ENCODE results near the gene TRIM8.

The TRIM8 gene, protein sequence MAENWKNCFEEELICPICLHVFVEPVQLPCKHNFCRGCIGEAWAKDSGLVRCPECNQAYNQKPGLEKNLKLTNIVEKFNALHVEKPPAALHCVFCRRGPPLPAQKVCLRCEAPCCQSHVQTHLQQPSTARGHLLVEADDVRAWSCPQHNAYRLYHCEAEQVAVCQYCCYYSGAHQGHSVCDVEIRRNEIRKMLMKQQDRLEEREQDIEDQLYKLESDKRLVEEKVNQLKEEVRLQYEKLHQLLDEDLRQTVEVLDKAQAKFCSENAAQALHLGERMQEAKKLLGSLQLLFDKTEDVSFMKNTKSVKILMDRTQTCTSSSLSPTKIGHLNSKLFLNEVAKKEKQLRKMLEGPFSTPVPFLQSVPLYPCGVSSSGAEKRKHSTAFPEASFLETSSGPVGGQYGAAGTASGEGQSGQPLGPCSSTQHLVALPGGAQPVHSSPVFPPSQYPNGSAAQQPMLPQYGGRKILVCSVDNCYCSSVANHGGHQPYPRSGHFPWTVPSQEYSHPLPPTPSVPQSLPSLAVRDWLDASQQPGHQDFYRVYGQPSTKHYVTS

DNA sequence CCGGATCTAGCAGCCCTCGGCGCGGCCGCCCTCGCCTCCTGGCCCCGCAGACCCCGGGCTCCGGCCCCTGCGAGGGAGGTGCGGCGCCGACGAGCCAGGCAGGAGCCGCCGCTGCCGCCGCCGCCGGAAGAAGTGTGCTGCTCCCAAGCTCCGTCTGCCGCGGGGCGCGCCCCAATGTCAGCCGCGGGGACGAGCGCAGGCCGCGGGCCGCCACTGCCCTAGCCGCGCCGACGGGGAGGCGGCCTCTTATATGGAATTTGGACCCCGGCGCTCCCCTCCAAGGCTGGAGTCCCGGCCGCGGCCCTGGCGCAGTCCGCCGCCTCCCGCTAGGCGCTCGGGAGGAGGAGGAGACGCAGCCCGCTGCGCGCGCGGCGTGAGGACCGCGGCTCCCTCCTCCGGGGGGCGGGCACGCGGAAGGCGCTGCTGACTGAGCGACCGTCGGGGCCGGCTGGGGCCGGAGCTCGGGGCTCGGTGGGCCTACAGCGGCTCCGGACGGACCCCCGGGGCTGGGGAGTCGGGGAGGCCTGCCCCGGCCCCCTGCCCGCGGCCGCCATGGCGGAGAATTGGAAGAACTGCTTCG, at the start of gene TRIM8:
TSS of gene TRIM8 (plus strand) at position 414 of the 580 bp plus-strand sequence. CDS start at position 553, 139 bp downstream.
- peak; percentile 46 for DNase-seq

DNA sequence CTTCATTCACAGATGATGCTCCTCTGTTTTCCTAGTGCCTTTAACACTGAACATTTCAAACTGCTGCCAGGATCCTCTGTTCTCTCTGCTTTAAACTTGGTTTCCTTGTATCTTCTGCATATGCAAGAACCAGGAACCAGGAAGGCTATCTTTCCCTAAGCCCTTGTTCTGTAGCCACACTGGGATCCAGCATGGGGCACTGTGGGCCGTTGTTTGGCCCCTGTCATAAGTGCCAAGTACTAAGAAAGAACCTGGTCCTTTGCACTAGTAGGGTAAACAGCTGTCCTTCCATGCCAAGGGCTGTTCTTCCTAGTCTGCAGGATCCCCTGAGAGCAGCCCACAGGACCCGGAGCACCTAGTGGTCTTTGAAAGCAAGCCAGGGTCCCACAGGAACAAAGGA, 49.0 kb upstream of the TRIM8 start:
- DNase-seq: peak; percentile 56

DNA sequence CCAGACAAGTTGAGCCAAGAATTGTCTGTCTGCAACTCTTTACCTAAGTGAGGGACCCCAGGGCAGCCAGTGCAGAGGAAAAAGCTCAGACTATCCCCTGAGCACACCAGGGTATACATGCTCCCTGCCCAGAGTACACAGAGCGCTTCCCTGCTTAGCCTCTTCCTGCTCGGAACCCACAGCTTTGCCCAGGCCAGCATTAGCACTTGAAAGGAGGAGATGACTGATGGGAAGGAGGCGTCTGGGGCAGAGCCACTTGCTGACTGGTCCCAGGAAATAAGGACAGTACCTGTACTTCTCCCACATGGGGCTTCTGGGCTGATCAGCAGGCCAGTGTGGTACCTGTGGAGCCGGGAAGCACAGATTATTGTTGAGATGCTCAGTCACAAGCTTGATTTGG, 48.4 kb upstream of the TRIM8 start:
- no peak for DNase-seq

DNA sequence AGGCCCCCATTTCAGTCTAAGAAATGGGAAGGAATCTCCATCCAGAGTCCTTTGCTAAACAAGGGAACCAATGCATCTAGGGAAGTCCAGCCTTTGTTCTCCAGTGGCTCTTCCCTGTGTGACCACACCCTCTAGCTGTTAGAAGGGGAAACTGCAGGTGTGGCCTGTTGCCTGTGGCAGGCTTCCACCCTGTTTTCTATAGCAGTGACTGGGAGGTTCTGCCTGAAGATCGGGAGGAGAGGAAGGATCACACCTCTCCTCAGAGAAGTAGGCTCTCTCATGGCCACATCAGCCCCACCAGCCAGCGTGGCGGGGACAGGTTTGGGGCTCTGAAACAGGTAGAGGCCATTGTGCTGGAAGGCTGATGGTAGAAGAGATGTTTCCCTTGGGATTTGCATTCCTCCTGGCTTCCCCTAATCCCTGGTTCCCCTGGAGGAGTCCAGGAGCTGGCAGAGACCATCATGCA, 47.7 kb upstream of the TRIM8 start:
- DNase-seq: peak; percentile 40

DNA sequence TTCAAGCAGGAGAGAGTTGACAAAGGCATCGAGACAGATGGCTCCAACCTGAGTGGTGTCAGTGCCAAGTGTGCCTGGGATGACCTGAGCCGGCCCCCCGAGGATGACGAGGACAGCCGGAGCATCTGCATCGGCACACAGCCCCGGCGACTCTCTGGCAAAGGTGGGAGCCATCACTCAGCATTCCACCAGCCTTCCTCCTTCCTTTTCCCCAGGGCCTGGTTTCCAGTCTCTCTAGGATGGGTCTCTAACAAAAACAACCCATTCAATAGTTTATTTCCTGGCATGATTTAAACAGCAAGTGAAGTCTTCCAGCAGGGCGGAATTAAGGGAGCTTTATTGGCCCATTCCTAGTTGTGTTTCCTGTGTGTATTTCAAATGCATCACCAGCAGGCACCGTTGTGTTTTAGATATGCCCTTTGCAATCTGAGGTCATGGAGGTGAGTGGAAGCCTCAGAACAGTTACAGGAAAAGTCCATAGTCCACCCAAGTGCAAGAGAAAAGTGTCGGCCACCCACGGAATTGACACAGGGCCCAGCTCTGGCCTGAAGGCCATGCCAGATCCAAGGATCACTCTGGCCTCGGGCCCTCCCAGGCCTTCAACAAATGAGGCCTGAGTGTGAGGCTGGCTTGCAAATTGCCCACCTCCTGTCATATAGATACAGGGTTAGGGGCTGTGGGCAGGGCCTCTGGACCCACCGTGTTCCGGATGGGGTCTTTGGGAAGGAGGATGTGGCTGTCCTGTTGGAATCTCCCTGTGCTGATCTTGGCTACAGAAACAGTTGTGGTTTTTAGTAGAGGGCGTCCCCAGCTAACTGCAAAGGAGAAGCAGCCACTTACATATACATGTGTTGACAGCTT, 46.9 kb upstream of the TRIM8 start:
- DNase-seq: no peak

DNA sequence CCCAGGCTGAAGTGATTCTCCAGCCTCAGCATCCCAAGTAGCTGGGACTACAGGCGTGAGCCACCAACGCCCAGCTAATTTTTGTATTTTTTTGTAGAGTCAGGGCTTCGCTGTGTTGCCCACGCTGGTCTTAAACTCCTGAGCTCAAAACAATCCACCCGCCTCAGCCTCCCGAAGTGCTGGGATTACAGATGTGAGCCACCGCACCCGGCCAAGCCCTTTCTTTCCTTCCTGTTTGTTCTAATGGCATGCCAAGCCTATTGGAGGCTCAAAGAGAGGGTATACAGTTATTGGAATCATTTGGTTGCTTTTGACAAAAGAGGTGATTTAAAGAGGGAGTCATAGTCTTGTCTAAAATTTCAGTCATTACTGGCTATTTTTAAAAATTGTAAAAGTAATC, 46.0 kb upstream of the TRIM8 start:
- DNase-seq: no peak

DNA sequence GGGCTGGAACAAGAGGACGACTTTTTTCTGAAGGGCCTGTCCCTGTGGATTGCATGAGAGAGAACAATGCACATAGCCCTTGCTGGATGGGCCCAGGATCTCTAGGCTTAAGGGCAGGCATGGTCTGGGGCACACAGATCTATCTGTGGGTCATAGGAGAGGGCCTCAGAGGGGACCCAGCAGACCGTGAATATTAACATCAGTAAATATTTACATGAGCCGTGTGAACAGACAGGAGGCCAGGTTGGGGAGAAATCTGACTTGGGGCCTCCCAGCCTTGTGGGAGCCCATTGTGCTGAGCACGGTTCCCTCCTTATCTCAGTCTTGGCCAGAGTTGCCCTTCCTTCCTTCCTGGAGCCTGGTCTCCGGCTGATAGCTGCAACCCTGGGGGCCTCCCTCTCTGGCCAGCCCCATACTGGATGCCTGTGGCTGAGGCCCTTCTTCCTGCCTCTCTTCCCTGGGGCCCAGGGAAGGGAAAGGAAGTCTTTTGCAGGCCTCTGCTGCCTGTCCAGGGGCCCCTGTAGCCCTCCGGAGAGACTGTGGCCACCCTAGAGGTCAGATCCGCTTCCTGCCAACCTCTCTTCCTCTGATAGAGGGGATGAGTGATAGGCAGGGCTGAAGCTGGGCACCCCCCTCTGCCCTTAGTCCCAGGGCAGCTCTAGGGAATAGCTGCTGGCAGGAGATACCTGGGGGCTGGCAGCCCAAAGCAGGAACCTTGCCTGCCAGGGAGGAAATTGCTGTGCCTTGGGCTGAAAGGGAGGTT, 44.5 kb upstream of the TRIM8 start:
- DNase-seq: no peak

DNA sequence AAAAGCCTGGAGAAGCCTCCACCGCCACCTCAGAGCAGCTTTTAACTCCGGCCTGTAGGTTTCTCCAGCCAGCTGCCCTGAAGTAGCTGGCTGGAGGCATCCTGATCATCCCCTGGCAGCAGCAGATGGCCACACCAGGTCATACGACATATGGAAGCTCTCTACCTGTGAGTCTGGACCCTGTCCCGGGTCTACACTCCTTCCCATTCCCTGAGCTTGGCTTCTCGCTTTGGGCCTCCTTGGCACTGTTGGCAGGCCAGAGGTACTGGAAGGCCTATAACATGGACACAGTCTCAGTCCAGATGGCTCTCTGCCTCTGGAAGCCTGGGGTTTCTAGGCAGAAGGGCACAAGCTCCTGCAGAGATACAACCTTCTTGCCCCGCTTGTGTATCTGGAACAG, 43.5 kb upstream of the TRIM8 start:
- DNase-seq: no peak

DNA sequence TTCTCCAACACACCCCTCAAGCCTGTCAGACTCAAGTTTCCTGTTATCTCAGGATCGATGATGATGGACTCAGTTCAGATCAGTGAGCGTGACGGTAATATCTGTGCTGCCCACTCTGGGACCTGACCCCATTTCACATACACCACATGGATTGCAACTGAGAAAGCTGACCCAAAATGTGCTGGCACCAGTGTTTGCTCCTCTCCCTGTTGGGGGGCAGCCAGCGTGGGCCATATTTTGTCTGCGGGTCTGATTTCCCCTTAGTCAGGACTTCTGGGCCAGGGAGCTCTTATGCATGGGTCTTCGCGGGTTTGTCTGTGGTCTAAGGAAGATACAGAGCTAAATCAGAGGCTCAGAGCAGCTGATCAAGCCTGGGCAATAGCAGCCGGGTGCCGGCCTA, 42.6 kb upstream of the TRIM8 start:
- no peak for DNase-seq

DNA sequence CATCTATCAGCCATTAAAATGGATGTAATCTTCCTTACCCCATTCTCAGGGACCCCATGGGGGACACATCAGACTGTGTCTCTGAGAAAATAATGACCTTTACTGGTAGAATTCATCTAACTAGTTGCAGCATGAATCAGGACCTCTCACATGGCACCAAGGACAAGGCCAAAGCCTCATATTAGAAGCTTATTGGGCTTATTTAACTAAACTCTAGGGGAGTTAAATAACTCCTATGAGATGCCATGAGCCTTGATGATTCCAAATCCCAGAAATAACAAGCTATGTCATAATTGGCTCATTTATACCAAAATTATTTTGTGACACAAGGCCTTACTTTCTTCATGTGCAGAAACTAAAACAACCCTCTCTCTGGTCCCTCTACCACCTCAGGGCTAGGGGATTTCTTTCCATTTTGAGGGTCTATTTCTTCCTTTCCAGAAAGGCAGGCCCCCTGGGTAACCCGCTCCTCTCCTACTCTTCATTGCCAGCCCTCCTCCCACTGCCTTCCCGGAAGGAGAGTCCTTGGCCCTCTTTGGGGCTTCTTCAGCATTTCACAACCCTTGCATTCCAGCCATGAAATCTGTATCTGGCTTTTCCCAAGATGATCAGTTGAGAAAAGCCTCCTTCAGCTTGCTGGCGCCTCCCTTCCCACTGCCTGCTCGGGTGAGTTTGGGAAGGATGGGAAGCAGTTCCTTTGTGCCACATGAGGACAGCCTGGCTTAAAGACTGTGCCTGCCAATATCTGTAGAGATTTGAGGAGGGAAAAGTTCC, 41.8 kb upstream of the TRIM8 start:
- DNase-seq: no peak

DNA sequence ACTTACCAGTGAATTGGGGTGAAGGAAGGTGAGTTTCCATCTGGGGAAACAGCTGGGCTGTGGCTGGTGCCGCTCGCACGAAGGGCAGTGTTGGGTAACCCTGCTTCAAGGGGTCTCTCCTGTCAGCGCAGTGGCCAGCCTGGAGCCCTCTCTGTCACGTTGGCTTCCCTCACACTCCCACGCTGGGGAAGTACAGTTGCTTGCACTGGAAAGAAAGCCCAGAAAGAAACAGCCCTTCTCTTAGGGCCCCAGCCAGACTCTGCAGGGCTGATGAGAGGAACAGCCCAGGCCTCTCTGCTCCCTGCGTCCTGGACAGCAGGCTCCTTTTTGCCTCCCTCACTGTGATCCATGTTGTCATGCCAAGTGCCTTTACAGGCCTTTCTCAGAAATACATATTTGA, 40.3 kb upstream of the TRIM8 start:
- DNase-seq: no peak

DNA sequence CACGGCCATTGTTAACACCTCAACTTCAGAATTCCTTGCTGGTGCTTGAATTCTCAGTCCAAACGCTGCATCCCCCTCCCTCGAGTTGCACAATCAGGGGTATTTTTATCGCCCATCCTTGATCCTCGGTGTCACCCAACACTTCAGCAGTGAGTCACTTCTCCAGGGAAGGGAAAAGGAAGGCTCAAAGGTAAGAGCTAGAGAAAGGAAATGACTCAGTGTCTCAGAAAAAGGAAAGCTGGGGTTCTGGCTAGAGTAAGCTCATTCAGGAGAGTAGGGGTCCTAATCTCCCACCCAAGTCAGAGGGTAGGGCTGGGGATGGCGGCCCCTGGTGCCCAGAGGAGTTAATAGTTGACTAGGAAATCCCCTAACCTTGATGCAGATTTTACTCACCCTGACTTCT, 39.8 kb upstream of the TRIM8 start:
- no peak for DNase-seq

DNA sequence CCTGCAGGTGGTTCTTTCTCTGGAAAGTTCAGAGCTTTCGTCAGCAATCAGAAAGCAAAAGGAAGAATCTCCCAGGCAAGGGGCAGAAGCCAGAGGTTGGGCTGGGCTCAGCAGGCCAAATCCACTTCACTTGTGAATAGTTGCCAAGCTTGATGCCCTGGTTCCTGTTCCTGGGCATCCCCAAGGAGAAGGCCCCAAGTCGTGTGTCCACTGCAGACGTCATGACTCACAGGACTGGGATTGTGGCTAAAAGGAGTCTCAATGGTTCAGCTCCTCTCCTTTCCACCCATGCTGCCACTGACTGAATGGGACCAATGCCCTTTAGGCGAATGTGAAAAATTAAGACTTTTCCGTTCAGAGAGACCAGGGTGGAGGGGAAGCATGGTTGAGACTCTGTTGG, 38.6 kb upstream of the TRIM8 start:
- DNase-seq: no peak

DNA sequence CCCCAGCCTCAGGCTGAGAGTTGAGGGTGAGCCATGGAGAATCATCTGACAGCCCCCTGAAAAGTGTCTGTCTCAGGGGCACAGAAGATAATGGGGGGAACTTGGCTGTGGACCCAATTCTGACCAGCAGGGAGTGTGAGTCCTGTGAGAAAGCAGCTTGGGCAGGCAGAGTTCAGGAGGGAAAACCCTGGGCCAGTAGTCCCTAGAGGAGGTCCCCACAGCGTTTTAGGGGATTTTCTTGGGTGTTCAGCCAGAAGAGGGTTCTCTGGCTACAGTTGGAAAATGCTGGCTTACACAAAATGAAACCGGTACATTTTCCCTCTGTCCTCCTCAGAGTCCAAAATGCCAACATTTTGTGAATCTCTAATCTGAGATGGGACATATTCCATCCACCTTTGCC, 35.8 kb upstream of the TRIM8 start:
- DNase-seq: no peak

DNA sequence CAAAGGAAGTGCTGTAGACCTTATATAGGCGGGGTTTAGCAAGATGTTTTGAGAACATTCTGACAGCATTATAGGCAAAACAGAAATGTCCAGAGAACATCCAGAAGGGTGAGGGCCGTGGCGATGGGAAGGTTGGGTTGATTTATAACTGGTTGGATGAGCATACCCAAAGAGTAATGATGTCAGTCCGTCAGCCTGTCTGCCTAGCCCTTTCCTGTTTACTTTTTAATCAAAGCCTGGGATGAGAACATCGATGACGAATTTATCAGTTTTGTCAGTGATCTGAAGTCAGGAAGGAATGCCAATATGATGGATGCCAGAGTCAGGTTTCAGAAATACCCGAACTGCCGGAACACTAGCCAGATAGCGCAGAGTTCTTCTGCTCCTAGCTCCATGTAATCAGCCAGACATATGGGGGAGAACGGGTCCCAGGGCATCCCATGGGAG, 33.8 kb upstream of the TRIM8 start:
- DNase-seq: no peak

DNA sequence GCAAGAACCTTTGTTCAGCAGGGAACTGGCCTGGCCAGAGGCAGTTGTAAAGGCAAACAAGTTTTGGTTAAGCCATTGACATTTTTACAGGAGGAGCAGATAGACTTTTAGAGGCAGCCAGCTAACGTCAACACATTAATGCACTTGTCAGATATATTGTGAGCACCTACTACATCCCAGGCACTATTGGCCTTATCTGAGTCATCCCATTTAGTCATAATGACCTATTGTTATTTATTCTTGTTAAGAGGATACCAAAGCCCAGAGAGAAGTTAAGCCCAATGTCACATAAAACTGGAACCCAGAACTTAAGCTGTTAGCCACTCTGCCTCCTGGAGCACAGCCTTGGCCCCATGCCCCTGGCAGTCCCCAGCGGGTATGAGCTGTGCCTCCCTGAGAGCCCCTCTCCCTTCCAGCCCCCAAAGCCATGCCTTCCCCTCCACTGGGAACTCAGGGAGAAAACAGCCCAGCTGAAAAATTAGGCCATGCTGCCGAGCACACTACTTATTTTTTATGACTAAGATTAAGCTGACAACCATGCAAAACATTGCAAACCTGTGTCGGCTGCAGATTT, 32.7 kb upstream of the TRIM8 start:
- DNase-seq: peak; percentile 18

DNA sequence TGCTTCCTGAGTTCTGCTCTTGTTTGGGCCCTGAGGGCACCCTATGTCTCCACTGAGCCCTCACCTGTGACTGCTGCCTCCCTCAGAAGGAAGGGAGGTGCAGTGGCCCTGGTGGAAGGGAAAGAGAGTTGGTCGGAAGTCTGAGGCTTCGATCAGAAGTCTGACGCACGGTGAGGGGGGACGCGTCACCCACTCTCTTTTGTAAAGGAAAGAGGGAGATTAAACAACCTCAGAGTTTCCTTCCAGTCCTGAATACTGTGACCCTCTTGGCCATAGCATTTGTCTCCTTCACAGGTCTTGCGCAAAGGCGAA, 31.4 kb upstream of the TRIM8 start:
- no peak for DNase-seq

DNA sequence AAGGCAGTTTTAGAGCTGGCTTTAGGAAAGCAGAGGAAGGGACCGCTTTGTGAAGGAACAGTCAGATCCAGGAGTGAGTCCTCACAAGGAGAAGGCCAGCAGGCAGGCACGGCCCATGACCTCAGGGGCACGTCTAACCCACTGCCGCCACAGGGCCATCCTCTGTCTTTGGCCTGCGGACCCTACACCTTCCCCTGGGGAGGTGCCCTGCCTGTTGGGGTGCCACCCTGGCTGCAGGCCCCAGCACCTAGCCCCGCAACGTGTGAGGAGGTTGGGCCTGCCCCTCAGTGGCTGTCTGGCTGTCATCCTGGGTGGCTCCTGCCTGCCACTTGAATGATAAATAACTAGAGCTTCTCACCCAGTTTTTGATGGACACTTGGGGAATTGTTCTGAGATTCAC, 31.0 kb upstream of the TRIM8 start:
- no peak for DNase-seq

DNA sequence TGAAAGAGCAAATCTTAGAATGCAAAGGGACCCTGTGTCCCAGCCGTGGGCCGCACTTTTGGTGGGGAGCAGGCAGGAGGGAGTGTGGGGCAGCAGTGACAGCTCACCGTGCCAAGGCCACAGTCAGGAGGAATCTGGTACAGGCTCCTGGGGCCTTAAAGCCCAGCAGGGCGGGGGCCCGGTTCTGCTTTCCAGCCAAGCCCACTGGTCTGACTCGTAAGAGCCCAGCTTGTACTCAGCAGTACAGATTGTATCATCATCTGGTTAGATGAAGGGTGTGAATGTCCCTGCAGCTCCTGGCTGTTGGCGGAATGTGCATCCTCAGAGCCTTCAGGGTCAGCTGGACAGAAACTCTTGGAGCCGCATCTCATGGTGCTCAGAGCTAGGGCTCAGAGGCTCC, 30.5 kb upstream of the TRIM8 start:
- DNase-seq: no peak

DNA sequence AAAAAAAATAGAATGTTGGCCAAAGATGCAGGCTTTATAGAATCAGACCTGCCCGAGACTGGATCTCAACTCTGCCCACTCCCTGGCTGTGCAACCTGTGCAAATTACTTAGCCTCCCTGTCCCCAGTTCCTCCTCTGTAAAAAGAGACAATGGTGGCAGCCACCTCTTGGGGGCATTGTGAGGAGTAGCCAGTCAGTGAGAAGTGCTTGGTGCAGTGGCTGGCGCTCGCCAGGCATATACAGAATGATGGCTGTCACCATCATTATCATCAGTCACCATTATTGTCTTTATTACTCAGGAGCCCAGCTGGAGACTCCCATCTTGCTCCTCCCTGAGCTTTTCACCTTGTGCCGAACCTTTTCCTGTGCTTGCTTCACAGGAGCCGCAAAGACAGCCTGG, 29.4 kb upstream of the TRIM8 start:
- DNase-seq: no peak

DNA sequence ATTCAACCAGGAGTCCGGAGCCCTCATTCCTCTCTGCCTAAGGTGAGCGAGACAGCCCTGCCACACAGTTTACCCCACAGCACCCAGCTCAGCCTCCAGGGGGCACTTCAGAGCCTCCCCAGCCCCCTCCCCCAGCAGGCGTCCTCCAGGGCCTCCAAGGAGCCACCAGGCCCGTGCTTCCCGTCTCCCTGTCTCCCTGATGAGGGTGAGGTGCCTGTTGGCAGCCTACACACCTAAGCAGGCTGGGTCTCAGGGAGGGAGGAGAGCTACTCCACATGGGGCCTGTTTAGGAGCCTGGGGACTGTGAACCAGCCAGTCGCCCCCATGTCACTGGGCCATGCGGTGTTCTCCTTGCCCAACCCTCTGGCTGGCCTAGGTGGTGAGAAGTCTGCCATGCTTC, 28.9 kb upstream of the TRIM8 start:
- no peak for DNase-seq
